ENCODE results near the gene WSB2.
"Not testable (repeated sequence)": the region's sequence is repeated elsewhere in the genome, so short reads cannot be mapped to it uniquely, and the experiment has no call there.

The WSB2 gene

DNA sequence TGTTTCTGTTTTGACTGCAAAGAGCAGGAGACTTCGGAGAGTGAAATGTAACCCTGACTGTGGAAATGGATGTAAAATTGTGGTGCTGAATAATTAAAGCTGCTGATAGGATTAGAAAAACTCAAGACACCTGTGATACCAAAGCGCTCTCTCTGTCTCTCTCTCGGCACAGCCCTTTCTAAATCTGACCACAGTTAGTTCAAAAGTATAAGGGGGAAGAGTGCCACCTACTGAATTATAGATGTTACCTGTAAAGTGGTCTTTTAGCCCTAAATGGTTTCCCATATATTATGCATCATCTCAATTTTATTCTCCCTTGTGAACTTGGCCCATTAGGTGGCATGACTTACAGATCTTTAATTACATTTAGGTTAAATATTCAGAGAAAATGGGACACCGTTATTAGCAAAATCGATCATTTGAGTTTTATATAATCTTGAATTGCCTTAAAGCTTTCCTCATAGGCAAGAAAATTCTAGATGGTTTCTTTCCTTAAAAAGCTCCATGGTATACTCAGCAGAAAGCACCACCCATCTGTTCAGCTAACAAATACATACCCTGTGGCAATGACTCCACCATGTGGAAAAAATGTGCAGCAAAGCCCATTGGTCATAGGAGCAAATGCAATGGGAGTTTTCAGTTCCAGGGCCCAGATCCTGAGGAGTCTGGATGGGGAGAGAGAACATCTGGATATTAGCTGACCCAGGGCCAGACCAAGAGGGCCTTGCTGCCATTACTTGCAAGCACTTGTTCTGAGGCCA is 26.4 kb downstream of the WSB2 start:
- DNase-seq: no peak

DNA sequence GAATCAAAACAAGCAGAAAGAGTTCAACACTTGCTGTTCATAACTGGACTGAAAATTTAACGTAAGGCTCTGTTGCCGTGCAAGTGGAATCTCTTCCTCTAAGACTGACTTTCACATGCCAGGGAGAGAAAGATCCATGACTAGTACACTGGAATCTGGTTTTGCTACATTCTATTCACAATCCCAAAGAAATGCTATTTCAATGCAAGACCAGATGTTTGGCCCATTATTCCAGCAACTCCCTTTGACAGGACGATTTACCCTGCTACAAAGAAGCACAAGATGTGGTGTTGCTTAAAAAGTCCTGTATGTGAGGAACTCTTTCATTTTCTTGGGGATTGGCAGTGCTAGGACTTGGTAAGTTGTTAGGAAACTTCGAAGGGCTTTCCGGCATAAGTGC is 27.1 kb downstream of the WSB2 start:
- no peak for DNase-seq

DNA sequence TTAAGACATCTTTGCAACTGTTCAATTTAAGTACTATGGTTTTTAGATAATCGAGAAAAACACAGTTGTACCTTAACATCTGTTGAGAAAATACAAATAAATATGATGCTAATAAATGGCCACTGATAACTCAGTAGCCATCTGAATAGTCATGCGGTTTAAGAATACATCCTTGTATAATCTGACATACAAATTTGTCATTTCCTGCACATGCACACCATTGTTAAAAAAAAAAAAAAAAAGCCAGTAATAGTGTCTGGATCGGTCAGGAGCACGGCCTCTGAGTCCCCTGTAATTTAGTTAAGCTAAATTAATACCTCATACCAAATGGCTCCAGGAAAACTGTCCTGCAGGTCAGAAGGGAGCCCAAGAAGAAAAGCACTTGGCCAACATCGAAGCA is 27.7 kb downstream of the WSB2 start:
- DNase-seq: no peak

DNA sequence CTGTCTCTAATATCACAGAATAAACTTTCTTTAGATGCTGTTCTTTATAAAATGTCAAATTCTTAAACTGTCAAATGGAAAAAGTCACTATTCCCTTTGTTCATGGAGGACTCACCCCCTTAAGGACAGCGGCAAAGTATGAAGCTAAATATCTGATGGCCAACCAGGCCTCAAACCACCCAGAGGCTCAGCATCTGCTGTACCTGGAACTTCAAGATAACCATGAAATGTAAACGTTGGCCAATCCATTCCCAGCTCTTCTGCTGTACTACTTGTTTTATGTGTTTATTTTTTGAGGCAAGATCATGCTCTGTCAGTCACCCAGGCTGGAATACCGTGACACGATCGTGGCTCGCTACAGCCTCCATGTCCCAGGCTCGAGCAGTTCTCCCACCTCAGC is 28.8 kb downstream of the WSB2 start:
- no peak for DNase-seq

DNA sequence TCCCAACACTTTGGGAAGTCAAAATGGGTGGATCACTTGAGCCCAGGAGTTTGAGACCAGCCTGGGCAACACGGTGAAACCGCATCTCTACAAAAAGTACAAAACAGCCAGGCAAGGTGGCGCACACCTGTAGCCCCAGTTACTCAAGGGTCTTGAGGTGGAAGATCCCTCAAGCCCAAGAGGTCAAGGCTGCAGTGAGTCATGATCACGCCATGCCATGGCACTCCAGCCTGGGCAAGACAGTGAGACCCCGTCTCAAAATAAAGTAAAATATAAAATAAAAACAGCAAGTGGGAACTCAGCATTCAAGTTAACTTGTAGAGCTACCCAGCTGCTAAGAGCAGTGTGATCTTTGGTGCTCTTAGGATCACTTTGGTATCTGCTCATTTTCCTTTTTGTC is 31.8 kb downstream of the WSB2 start:
- DNase-seq: no peak

DNA sequence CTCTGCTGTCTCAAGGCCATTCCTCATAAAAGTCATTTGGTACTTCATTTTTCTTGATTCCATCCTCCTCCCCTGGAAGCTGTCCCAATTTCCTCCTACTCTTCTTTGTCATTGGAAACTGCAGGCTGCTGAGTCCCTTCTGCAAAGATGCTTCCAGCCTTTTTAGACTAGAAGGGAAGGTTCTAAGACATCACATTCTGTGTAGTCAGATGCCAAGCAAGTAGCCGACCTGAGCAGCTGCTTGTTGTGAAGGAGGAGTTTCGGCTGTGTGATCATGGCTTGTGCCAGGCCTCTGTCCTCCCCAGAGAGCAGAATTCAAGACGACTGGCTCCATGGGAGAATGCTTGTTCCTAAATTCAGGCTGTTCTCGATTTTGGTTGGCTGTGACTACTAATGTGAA is 35.8 kb downstream of the WSB2 start:
- no peak for DNase-seq

DNA sequence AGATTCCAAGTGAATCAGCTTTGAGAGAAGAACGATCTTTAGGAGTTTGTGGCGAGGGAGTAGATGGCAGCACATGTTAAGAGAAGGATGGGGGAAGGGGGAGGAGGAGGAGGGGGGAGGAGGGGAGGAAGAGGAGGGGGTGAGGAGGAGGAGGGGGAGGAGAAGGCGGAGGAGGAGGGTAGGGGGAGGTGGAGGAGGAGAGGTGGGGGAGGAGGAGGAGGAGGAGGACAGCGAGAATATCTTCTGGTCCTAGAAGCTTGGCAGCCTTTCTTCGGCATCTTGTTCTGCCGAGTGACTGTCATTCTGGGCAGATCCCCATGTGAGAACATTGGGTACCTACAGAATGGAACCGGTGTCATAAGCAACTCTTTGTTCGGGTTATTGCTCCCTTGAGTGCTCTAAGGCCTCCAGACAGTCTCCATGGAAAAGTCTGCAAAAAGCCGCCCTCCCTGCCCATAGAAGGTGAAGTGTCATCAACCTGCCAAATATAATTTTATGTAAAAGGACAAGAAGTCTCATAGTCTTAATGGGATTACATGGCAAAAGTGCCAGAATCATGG is 37.6 kb downstream of the WSB2 start:
- no peak for DNase-seq

DNA sequence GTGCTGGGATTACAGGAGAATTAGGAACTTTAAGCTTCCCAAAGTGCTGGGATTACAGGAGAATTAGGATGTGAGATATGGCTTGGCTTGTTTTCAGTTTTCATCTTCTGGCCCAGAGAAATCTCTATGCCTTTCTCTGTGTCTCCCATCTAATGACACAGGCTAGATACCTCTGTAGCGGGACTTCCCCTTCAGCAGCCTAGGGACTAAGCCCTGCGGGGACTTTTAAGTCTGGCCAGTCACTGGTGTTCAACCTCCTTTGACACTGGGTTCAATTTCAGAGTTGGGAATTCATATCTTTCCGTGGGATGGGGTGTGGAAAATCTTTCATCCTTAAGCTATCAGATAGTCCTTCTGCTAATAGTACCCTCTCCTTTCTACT is 38.3 kb downstream of the WSB2 start:
- no peak for DNase-seq

DNA sequence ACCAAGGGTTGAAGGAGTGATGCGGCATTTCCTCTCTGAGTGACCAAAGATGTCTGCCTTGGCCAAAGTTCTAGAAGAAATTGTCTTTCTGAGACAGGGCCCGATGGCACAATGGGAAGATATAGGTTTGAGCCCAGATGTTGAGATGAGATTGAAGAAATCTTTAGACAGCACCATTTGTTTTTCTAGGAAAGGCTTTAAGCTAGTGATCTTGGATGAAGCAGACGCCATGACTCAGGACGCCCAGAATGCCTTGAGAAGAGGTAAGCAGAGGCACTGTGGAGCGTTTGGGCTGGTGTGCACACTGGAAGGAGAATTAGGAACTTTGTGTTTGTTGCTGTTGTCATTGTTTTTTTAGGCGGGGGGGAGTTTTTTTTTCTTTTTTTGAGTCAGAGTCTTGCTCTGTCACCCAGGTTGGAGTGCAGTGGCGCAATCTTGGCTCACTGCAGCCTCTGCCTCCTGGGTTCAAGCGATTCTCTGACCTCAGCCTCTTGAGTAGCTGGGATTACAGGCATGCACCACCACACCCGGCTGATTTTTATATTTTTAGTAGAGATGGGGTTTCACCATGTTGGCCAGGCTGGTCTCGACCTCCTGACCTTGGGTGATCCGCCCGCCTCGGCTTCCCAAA is 38.8 kb downstream of the WSB2 start:
- not testable (repeated sequence) for DNase-seq

DNA sequence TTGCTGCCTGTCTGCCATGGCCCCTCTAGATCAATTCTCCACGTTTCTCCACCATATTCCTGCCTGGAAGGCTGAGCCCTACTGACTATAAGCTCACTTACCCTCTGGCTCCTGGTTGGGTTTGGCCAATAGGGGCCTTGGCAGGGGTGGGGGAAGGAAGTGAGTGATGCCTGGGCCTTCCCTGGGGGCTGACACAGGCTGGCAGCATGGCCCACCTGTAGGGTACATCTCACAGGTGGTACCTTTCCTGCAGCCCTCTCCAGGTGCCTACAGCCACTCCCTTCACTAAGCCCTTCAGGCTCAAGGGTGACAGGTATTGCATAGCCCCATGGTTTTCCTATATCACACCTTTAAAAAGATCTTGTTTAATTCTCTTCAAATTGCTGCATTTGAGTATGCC is 40.9 kb downstream of the WSB2 start:
- no peak for DNase-seq

DNA sequence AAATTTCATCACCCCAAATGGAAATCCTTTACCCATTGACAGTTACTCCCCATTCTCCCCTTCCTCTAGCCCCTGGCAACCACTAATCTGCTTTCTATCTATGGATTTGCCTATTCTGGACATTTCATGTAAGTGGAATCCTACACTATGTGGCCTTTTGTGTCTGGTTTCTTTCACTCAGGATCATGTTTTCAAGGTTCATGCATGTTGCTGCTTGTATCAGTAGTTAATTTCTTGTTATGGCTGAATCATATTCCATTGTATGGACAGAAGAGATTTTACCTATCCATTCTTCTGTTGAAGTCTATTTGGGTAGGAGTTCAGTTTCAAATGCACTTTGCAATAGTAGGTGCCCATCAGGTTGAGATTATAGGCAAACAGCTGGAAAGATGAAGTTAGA is 43.1 kb downstream of the WSB2 start:
- no peak for DNase-seq

DNA sequence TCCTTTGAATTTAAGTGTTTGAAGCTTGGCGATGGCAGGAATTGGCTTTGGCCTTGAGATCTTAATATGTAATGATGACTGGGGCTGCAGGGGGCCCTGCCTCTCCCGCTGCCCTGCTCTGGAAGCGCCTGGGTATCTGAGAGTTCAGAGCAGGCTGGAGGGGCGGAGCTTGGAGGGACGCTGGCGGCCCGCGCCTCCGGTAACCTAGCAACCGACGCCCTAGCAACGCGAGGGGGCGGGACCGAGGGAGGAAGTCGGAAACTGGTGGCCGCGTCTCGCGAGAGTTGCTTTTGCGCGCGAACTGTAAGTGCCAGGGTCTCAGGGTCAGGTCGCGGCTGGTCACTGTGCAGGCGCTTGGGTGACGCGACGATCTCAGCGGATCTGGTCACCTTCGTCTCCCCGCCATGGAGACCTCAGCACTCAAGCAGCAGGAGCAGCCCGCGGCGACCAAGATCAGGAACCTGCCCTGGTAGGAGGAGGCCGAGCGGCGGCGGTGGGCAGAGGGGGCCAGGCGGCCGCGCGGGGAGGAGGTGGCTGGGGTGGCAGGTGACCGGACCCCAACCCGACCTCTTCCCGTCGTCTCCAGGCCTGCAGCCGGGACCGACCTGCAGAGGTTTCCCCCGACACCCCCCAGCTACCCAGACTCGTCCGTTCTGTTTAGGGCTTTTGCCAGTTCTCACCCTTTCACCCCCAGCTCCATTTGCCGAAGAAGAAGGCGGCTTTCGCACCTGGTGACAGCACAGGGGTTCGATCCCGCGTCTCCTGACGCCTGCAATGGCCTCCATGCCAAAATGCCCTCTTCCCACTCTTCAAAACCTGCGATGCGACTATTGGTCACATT is 44.3 kb downstream of the WSB2 start, which contains the start of gene RFC5:
RFC5 (plus strand) TSS at position 280 of the 841 bp plus-strand sequence; CDS start at position 405, 125 bp downstream.
- peak; percentile 98 to 99 for DNase-seq

DNA sequence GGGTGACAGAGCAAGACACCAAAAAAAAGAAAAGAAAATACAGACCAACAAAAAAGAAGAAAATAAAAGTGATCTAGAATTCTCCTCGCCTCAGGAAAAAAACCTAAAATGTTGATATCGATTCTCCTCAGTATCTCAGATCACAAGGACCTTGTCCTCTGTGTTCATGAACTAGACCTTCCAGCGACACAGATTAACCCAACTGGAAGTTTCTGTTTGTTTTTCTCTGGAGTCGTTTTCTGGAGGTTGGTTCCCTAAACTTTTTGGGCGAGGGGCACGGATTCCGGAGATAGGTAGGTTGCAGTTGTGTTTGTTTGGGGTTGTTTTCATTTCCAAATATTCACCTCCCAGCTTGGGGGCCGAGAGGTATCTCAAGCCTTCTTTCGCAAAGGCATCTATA is 45.0 kb downstream of the WSB2 start:
- no peak for DNase-seq

DNA sequence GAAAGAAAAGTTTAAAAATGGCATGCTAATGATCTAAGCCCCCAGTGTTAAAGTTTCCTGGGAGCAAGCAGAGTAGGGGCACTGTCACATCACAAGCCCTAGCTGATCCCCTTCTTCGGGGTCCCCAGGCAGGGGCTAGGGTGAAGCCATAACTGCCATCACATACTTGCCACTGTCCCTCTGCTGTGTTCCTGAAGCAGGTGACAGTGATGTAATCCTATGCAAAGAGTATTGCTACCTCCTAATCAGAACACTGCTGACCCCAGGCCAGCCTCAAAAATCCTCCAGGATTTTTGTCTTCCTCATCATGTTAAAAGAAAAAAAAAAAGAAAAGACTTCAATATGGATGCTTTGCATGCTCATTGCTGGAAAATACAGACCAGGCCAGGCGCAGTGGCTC is 45.7 kb downstream of the WSB2 start:
- no peak for DNase-seq

DNA sequence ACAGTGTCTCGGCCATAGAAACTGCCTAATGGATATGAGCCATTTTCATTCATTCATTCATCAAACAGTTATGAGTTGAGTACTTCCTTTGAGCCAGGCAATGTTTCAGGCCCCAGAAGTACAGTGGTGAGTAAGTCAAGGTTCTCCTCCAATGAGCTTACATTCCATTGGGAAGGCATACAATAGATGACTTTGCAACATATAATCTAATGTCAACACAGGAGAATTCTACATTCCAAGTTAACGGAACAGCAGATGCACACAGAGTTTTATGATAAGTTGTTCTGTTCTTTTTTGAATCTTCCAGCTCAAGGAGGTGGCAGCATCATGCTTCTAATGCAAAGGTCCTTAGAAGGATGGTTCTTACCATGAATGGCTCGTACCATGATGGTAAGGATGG is 47.7 kb downstream of the WSB2 start:
- DNase-seq: no peak

DNA sequence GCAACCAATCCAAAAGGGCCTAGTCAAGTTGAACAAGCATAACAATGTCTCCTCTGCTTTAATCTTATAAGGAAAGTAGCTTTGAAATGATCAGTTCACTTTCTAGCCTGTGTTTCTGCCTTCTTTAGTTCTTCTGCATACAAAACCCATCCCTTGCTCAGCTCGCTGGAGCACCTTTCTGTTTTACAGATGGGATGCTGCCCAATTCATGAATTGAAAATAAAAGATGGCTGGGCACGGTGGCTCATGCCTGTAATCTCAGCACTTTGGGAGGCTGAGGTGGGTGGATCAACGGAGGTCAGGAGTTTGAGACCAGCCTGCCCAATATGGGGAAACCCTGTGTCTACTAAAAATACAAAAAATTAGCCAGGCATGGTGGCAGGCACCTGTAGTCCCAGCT is 49.0 kb downstream of the WSB2 start:
- DNase-seq: no peak

DNA sequence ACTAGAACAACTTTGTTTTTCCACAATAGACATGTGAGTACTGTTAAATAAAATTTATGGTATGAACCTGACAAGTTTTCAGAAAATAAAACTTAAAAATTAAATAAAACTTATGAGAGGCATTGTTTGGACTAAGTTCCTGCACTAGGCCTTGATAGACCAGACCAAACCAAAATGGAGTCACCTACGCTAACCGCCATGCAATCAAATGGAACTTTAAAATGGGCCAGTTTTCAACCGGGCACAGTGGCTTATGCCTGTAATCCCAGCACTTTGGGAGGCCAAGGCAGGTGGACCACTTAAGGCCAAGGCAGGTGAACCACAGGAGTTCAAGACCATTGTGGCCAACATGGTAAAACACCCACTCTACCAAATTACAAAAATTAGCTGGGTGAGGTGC is 49.6 kb downstream of the WSB2 start:
- no peak for DNase-seq

DNA sequence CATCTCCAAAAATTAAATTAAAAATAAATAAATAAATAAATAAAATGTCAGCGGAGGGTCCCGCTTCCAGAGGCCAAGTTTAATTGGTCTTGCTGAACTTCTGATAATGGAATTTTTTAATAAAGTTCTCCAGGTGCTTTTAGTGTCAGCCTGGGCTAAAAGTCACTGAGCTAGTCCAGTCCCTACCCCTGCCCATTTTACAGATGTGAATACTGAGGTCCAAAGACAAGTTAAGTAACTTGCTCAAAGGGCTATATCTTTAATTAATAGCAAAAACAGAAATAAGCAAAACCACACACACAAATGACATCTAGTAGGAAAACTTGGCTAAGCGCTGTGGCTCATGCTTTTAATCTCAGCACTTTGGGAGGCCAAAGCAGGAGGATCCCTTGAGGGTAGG is 50.1 kb downstream of the WSB2 start:
- no peak for DNase-seq

DNA sequence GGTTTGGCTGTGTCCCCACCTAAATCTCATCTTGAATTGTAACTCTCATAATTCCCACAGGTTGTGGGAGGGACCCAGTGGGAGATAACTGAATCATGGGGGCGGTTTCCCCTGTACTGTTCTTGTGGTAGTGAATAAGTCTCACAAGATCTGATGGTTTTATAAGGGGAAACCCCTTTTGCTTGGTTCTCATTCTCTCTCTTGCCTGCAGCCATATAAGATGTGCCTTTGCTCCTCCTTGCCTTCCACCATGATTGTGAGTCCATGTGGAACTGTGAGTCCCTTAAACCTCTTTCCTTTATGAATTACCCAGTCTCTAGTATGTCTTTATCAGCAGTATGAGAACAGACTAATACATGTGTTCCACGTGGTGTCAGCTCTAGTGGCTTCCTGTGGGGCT is 61.2 kb downstream of the WSB2 start:
- not testable (repeated sequence) for DNase-seq

DNA sequence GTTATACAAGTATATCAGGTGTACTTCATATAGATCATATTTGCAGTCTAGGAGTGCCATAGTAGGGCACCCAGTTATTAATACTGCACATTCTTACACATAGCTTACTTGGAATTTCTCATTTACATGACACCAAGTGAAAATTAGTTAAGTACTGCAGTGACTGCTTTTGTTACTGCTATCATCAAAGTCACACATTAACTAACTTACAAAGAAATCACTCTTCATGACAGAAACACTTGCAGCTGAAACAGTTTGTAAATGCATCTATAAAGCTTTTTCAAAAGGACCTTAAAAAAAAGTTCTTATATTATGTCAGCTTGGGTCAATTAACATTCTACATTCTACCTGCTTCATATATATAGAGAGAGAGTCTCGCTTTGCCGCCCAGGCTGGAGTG is 62.3 kb downstream of the WSB2 start:
- no peak for DNase-seq

DNA sequence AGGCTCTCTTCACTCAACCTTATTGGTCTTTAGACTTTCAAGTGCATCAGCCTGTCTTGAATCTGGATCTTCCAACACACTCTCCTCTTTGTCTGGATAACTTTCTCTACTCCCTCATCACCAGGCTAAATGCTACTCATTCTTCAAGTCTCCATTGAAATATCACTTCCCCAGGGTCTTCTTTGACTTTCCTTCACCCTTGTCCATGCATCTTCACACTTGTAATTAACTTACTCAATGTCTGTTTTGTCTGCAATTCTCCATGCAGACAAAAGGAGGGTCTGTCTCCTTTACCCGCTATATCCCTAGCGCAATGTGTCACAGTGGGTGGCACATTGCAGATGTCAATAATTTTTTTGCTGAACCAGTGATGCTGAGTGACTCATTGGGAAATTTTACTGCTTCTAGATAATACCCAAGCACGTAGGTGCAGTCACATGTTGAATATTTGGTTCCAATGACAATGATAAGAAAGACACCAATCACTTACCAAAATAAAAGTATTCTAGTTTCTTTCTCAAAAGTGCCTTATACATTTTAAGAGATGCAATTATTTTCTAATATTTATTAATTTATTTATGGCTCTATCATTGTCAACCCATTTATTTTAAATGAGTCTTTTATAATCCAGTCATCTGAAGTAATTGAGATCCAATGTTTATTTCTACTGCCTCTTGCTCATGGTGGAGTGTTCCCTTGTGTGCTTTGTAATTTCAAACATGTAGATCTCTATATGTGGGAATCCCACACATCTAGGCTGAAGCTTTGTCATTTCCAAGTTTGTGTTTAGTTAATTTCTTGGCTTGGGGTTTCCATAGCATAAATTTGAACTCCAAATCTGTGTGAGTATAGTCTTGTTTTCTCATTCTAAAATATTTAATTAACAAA is 66.2 kb downstream of the WSB2 start:
- no peak for DNase-seq

Data from inflammatory macrophage (primary cell).